Activated T-helper 1 cell treated with anti-CD3 and anti-CD28 coated beads, Interleukin-12 subunit alpha, Interleukin-12 subunit beta, Interleukin-2, Interleukin-4 antibody, amounts not matched to agents 30 ng/mL and 10 ng/mL and 1 ng/mL, durations not matched to agents 14 hours and 24 hours and 36 hours (primary cell): Measurements from ENCODE around the gene CAMTA1. TPM values are rescaled to one million over a fixed set of nuclear protein-coding genes. Genes with fewer than 3 reads are reported as not detected.
"Not testable (repeated sequence)": the region's sequence is repeated elsewhere in the genome, so short reads cannot be mapped to it uniquely, and the experiment has no call there.

Experiments
- DNase-seq: peaks from one replicate; pipeline ENCODE4 v3.0.0; 2021; ENCODE audit warnings: low spot score
- H3K27ac Mint-ChIP-seq: one replicate; pipeline ENCODE4 v1.8.0; 2021; ENCODE audit warnings: mild to moderate bottlenecking, mixed read lengths
- H3K27me3 Mint-ChIP-seq: one replicate; pipeline ENCODE4 v1.8.0; 2022; ENCODE audit warnings: mild to moderate bottlenecking, moderate library complexity, mixed read lengths; ENCODE audit not compliant: insufficient read depth
- H3K36me3 Mint-ChIP-seq: one replicate; pipeline ENCODE4 v1.8.0; 2021; ENCODE audit warnings: low read depth, mixed read lengths
- H3K4me1 Mint-ChIP-seq: one replicate; pipeline ENCODE4 v1.8.0; 2021; ENCODE audit warnings: low read depth, mixed read lengths
- H3K4me3 Mint-ChIP-seq: one replicate; pipeline ENCODE4 v1.8.0; 2021; ENCODE audit warnings: mild to moderate bottlenecking, moderate library complexity, mixed read lengths
- H3K9me3 Mint-ChIP-seq: one replicate; pipeline ENCODE4 v1.8.0; 2021; ENCODE audit warnings: mixed read lengths
- intact Hi-C: fragments of 100-400 bp; cut with micrococcal nuclease; formaldehyde crosslinking; loops from one replicate; pipeline ENCODE4 v1.15.1; 2024
- total RNA-seq: library from RNA; stranded (reverse); gene quantifications from 2 replicates; pipeline ENCODE4 v1.2.3, GENCODE V29; 2022

The CAMTA1 gene
- 57.2 and 63.7 TPM in 2 replicates for total RNA-seq

- no peak for DNase-seq
- peaks cover 6% of the 10 kb centered on the region for H3K27me3 Mint-ChIP-seq
- peaks cover 43% of the 10 kb centered on the region for H3K4me1 Mint-ChIP-seq
- no peaks in the 10 kb centered on the region for H3K9me3 Mint-ChIP-seq
- peak within 1 kb of the TSS; percentile 98 for H3K4me3 Mint-ChIP-seq
- intact Hi-C loops, result loop anchor here (1.0 to 10.0 kb wide), 6 partner anchors 84 to 999 kb away; partner anchors contain the start of genes DNAJC11, KLHL21, NOL9 and NPHP4
- H3K27ac Mint-ChIP-seq, result peak within 1 kb of the TSS; percentile 99
- peaks cover 12% of the 10 kb centered on the region for H3K36me3 Mint-ChIP-seq
These were observed at the start of gene CAMTA1 for GRCh38 chr1:6785318-6785727. Gene CAMTA1 (plus strand): TSS chr1:6785454. CDS start chr1:6785531, 77 bp downstream.

DNA sequence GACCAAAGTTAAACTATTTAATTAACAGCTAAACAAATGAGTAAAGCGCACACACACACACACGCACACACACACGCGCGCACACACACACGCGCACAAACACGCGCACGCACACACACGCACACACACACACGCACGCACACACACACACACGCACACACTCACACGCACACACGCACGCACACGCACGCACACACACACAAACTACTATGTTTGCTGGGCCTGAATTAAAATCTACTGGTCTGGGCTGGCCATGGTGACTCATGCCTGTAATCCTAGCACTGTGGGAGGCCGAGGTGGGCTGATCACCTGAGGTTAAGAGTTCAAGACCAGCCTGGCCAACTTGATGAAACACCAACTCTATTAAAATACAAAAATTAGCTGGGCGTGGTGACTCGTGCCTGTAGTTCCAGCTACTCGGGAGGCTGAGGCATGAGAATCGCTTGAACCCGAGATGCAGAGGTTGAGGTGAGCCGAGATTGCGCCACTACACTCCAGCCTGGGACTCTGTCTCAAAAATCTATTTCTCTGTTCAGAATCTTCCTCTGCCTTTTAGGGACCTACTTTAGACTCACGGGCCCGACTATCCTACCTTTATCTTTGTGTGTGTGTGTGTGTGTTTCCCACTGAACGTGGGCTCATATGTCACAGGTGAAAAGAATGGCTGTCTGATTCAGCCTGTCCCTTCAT lies 46.1 kb upstream of the CAMTA1 start:
- H3K4me1 Mint-ChIP-seq, result peaks cover 10% of the 10 kb centered on the region
- H3K9me3 Mint-ChIP-seq, result no peaks in the 10 kb centered on the region
- intact Hi-C loops, result no loop called here
- peaks cover 5% of the 10 kb centered on the region for H3K27me3 Mint-ChIP-seq
- H3K36me3 Mint-ChIP-seq, result no peaks in the 10 kb centered on the region
- H3K4me3 Mint-ChIP-seq, result no peak overlapping the region
- DNase-seq, result no peak
- H3K27ac Mint-ChIP-seq, result no peak overlapping the region

DNA sequence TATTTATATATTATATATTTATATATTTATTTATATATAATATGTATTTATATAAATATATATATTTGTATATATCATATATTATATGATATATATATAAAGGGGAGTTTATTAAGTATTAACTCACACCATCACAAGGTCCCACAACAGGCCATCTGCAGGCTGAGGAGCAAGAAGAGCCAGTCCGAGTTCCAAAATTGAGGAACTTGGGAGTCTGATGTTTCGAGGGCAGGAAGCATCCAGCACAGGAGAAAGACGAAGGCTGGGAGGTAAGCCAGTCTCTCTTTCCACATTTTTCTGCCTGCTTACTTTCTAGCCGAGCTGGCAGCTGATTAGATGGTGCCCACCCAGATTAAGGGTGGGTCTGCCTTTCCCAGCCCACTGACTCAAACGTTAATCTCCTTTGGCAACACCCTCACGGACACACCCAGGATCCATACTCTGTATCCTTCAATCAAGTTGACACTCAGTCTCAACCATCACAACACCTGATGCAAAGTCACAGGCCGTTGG lies 42.5 kb upstream of the CAMTA1 start:
- intact Hi-C loops, result loop anchor here (5.0 kb wide), 1 partner anchor 140 kb away; the partner anchor contains the start of gene KLHL21
- not testable (repeated sequence) for DNase-seq, H3K9me3 Mint-ChIP-seq

GRCh38 chr1:6743189-6744101 lies 41.8 kb upstream of the CAMTA1 start:
- Mint-ChIP-seq H3K4me1 (peaks cover 10% of the 10 kb centered on the region), H3K9me3 (no peaks in the 10 kb centered on the region), H3K27ac (peak overlapping the region; percentile 8), H3K27me3 (peaks cover 9% of the 10 kb centered on the region), H3K4me3 (no peak overlapping the region), H3K36me3 (no peaks in the 10 kb centered on the region)
- no peak for DNase-seq
- intact Hi-C loops, result loop anchor here (5.0 kb wide), 1 partner anchor 141 kb away; the partner anchor contains the start of gene KLHL21

More for the DNA sequence above, 42.5 kb upstream of the CAMTA1 start:
- H3K27me3 Mint-ChIP-seq, H3K4me3 Mint-ChIP-seq, H3K36me3 Mint-ChIP-seq: not testable (repeated sequence)
- Mint-ChIP-seq H3K4me1 (peaks cover 10% of the 10 kb centered on the region), H3K27ac (peak overlapping the region; percentile 8)

- intact Hi-C loops, result loop anchor here (1.0 kb wide), 1 partner anchor 39 kb away; no protein-coding TSS in a partner anchor
- Mint-ChIP-seq H3K4me1 (peaks cover 10% of the 10 kb centered on the region), H3K4me3 (no peak overlapping the region), H3K9me3 (no peaks in the 10 kb centered on the region), H3K36me3 (no peaks in the 10 kb centered on the region), H3K27ac (no peak overlapping the region), H3K27me3 (peaks cover 17% of the 10 kb centered on the region)
- no peak for DNase-seq
These were observed 40.2 kb upstream of the CAMTA1 start for GRCh38 chr1:6745073-6745472.

GRCh38 chr1:6747674-6748073 lies 37.6 kb upstream of the CAMTA1 start:
- H3K4me3 Mint-ChIP-seq, result no peak overlapping the region
- H3K27ac Mint-ChIP-seq, result no peak overlapping the region
- no peak for DNase-seq
- no peaks in the 10 kb centered on the region for H3K9me3 Mint-ChIP-seq
- no peaks in the 10 kb centered on the region for H3K36me3 Mint-ChIP-seq
- peaks cover 27% of the 10 kb centered on the region for H3K27me3 Mint-ChIP-seq
- intact Hi-C loops, result no loop called here
- H3K4me1 Mint-ChIP-seq, result peaks cover 10% of the 10 kb centered on the region

DNA sequence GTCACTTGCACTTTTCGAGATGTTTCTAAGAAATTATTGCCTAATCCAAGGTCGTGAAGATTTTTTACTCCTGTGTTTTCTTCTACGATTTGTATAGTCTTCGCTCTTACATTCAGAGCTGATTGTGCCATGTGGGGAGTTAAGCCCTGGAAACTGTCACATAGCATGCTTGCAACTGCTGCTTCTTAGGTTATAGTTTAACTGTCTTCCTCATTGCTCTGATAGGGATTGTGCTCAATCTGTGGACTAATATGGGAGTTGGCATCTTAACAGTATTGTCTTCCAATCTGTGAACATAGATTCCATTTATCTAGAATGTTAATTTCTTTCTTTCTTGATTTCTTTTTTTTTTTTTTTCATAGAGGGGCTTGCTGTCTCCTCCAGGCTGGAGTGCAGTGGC lies 34.8 kb upstream of the CAMTA1 start:
- DNase-seq, result no peak
- H3K27ac Mint-ChIP-seq, result no peak overlapping the region
- H3K36me3 Mint-ChIP-seq, result no peaks in the 10 kb centered on the region
- no peak overlapping the region for H3K4me3 Mint-ChIP-seq
- H3K27me3 Mint-ChIP-seq, result peaks cover 28% of the 10 kb centered on the region
- intact Hi-C loops, result no loop called here
- H3K4me1 Mint-ChIP-seq, result no peaks in the 10 kb centered on the region
- no peaks in the 10 kb centered on the region for H3K9me3 Mint-ChIP-seq

GRCh38 chr1:6753320-6754140 lies 31.7 kb upstream of the CAMTA1 start:
- Mint-ChIP-seq H3K9me3 (no peaks in the 10 kb centered on the region), H3K27ac (no peak overlapping the region), H3K36me3 (no peaks in the 10 kb centered on the region), H3K4me1 (no peaks in the 10 kb centered on the region), H3K27me3 (peaks cover 21% of the 10 kb centered on the region), H3K4me3 (no peak overlapping the region)
- DNase-seq, result no peak
- intact Hi-C loops, result no loop called here

- Mint-ChIP-seq H3K4me1 (no peaks in the 10 kb centered on the region), H3K27me3 (peaks cover 4% of the 10 kb centered on the region), H3K4me3 (no peak overlapping the region), H3K27ac (no peak overlapping the region), H3K36me3 (no peaks in the 10 kb centered on the region), H3K9me3 (no peaks in the 10 kb centered on the region)
- intact Hi-C loops, result no loop called here
- no peak for DNase-seq
These were observed 28.8 kb upstream of the CAMTA1 start for GRCh38 chr1:6756457-6756856.

- no peaks in the 10 kb centered on the region for H3K36me3 Mint-ChIP-seq
- peaks cover 4% of the 10 kb centered on the region for H3K27me3 Mint-ChIP-seq
These were observed 27.4 kb upstream of the CAMTA1 start for GRCh38 chr1:6757719-6758435.

DNA sequence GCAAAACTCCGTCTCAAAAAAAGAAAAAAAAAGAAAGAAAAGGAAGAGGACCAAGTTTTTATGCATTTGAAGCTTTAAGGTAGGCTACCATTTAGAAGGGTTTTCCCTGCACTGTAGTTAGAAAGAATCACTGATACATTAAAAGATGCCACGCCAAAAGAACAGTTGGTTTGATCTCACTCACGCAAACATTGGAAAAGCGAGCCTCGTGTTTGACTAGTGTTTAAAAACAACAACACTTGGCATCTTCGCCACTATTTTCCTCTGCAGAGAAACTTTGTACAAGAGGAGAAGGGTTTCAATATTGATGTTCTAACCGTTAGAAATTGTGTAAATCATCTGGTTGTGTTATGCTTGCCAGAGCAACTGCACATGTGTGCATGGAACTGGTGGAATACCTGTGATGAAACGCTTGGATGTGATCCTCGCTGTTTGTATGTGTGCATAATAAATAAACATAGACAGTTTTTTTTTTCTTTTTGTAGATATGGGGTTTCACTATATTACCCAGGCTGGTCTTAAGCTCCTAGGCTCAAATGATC lies 24.0 kb upstream of the CAMTA1 start:
- no peak overlapping the region for H3K27ac Mint-ChIP-seq
- H3K36me3 Mint-ChIP-seq, result no peaks in the 10 kb centered on the region
- intact Hi-C loops, result no loop called here
- no peak for DNase-seq
- H3K4me1 Mint-ChIP-seq, result no peaks in the 10 kb centered on the region
- peaks cover 1% of the 10 kb centered on the region for H3K27me3 Mint-ChIP-seq
- H3K4me3 Mint-ChIP-seq, result no peak overlapping the region
- no peaks in the 10 kb centered on the region for H3K9me3 Mint-ChIP-seq

More at GRCh38 chr1:6757719-6758435, 27.4 kb upstream of the CAMTA1 start:
- H3K9me3 Mint-ChIP-seq, result no peaks in the 10 kb centered on the region
- DNase-seq, result no peak
- H3K4me3 Mint-ChIP-seq, result no peak overlapping the region
- H3K27ac Mint-ChIP-seq, result no peak overlapping the region
- no peaks in the 10 kb centered on the region for H3K4me1 Mint-ChIP-seq
- intact Hi-C loops, result no loop called here
